SK-N-SH (cell line): ENCODE measurements around the gene DUSP16. TPM values are rescaled to one million over a fixed set of nuclear protein-coding genes. Genes with fewer than 3 reads are reported as not detected.
A peak's percentile ranks its signal among the peaks of the same experiment; 100 is the strongest.

ENCODE experiments used
- CTCF ChIA-PET: fragments of 300-600, 350-600 bp; formaldehyde crosslinking; extraction: SDS; loops from one replicate; lab custom pipeline; 2021; lab: Yijun Ruan, JAX
- POLR2A ChIA-PET: fragments of 350-600 bp; sonication (Branson Sonifier 250); formaldehyde crosslinking; extraction: SDS; loops from one replicate; lab custom pipeline; 2020; ENCODE audit warnings: antibody characterized with exemption, inconsistent platforms; lab: Yijun Ruan, JAX
- DNase-seq: peaks from one replicate; pipeline ENCODE4 v3.0.0; 2012
- H2AFZ ChIP-seq: fragments of 200-600 bp; sonication (generic); 2 replicates; pipeline ENCODE4 v1.8.1; 2016; ENCODE audit warnings: antibody characterized with exemption, mild to moderate bottlenecking, low read depth
- H3F3A ChIP-seq: fragments of 200-600 bp; sonication (generic); replicated peaks from 2 replicates; pipeline ENCODE3; 2016; ENCODE audit warnings: antibody characterized with exemption, mild to moderate bottlenecking; ENCODE audit not compliant: insufficient read depth
- H3K27ac ChIP-seq, 2 experiments: fragments of 200-500 bp in 1 of 2; fragments of 200-600 bp in 1 of 2; sonication (Bioruptor generic) in 1 of 2; sonication (generic), shearing (Covaris generic) in 1 of 2; 2 replicates each; pipeline versions ENCODE4 v1.5.1 to v1.6.1; 2014 to 2016; ENCODE audit warnings: low read depth in 2 of 2, inconsistent platforms in 1 of 2, low read length in 1 of 2, mild to moderate bottlenecking in 1 of 2, mixed read lengths in 1 of 2
- H3K27me3 ChIP-seq: fragments of 200-600 bp; sonication (generic), shearing (Covaris generic); 2 replicates; pipeline ENCODE4 v1.6.1; 2016; ENCODE audit warnings: mixed run types; ENCODE audit not compliant: insufficient read depth
- H3K36me3 ChIP-seq, 2 experiments: fragments of 200-500 bp in 1 of 2; fragments of 200-600 bp in 1 of 2; sonication (Bioruptor generic) in 1 of 2; sonication (generic) in 1 of 2; replicated peaks in 1 of 2; 2 replicates each; pipeline versions ENCODE3 to v1.5.1; 2014 to 2016; ENCODE audit warnings: low read length in 1 of 2, mild to moderate bottlenecking in 1 of 2; ENCODE audit not compliant: insufficient read depth in 2 of 2, control insufficient read depth in 1 of 2
- H3K4me1 ChIP-seq, 2 experiments: fragments of 200-500 bp in 1 of 2; fragments of 200-600 bp in 1 of 2; sonication (Bioruptor generic) in 1 of 2; sonication (generic), shearing (Covaris generic) in 1 of 2; 2 replicates each; pipeline versions ENCODE4 v1.5.1 to v1.6.1; 2014 to 2016; ENCODE audit warnings: low read depth in 1 of 2, low read length in 1 of 2, mixed run types in 1 of 2; ENCODE audit not compliant: insufficient read depth in 2 of 2, control insufficient read depth in 1 of 2
- H3K4me2 ChIP-seq: fragments of 200-600 bp; sonication (generic), shearing (Covaris generic); 2 replicates; pipeline ENCODE4 v1.6.1; 2017; ENCODE audit warnings: mixed run types
- H3K4me3 ChIP-seq, 2 experiments: fragments of 200-500 bp in 1 of 2; fragments of 200-600 bp in 1 of 2; sonication (Bioruptor generic) in 1 of 2; sonication (generic), shearing (Covaris generic) in 1 of 2; 2 replicates each; pipeline versions ENCODE4 v1.5.1 to v1.8.1; 2014 to 2016; ENCODE audit warnings: low read depth in 2 of 2, inconsistent platforms in 1 of 2, low read length in 1 of 2, mild to moderate bottlenecking in 1 of 2, mixed read lengths in 1 of 2, moderate library complexity in 1 of 2
- H3K79me2 ChIP-seq: fragments of 200-600 bp; sonication (generic); 2 replicates; pipeline ENCODE4 v1.8.1; 2017; ENCODE audit warnings: mild to moderate bottlenecking; ENCODE audit not compliant: insufficient read depth
- H3K9ac ChIP-seq: fragments of 200-600 bp; sonication (generic); 2 replicates; pipeline ENCODE4 v1.6.1; 2017; ENCODE audit warnings: mixed run types
- H3K9me2 ChIP-seq: fragments of 200-600 bp; sonication (generic); 2 replicates; pipeline ENCODE4 v1.6.1; 2017; ENCODE audit warnings: mixed run types
- H3K9me3 ChIP-seq: fragments of 200-600 bp; sonication (generic); 2 replicates; pipeline ENCODE4 v1.6.1; 2017; ENCODE audit warnings: mixed run types, mild to moderate bottlenecking, moderate library complexity
- H4K20me1 ChIP-seq: fragments of 200-600 bp; sonication (generic); 2 replicates; pipeline ENCODE4 v1.6.1; 2017; ENCODE audit warnings: mild to moderate bottlenecking, mixed run types; ENCODE audit not compliant: insufficient read depth
- CHD2 ChIP-seq: fragments of 150-350 bp; IDR thresholded peaks from 2 replicates; pipeline ENCODE4 v1.6.1; 2018; ENCODE audit warnings: low read length; ENCODE audit not compliant: partially characterized antibody
- EZH2phosphoT487 ChIP-seq: fragments of 200-600 bp; sonication (generic); IDR thresholded peaks from 2 replicates; pipeline ENCODE4 v1.6.1; 2017; ENCODE audit warnings: low read depth, mixed run types, mild to moderate bottlenecking, antibody characterized with exemption, moderate library complexity, borderline replicate concordance
- FOXJ3 ChIP-seq: sonication (generic); formaldehyde crosslinking; IDR thresholded peaks from 2 replicates; pipeline ENCODE4 v1.5.1; 2020; ENCODE audit warnings: mild to moderate bottlenecking, missing genetic modification reagents
- GABPA ChIP-seq: IDR thresholded peaks from 2 replicates; pipeline ENCODE4 v1.4.0; 2012; ENCODE audit warnings: low read depth, mild to moderate bottlenecking
- JUND ChIP-seq: IDR thresholded peaks from 2 replicates; pipeline ENCODE4 v1.4.0; 2012
- NRF1 ChIP-seq: IDR thresholded peaks from 2 replicates; pipeline ENCODE4 v1.6.1; 2012; ENCODE audit warnings: low read depth, mild to moderate bottlenecking, low read length
- RCOR1 ChIP-seq: fragments of 150-350 bp; IDR thresholded peaks from 2 replicates; pipeline ENCODE4 v1.6.1; 2017; ENCODE audit warnings: antibody characterized with exemption, low read length
- RFX5 ChIP-seq: IDR thresholded peaks from 2 replicates; pipeline ENCODE4 v1.6.1; 2012; ENCODE audit warnings: mild to moderate bottlenecking, improper control_type of control experiment, low read length
- SIN3A ChIP-seq: IDR thresholded peaks from 2 replicates; pipeline ENCODE4 v1.6.1; 2012; ENCODE audit warnings: low read depth, mild to moderate bottlenecking, low read length, moderate library complexity, borderline replicate concordance
- TAF1 ChIP-seq: IDR thresholded peaks from 2 replicates; pipeline ENCODE4 v1.6.1; 2012; ENCODE audit warnings: low read depth, mild to moderate bottlenecking, low read length, moderate library complexity, borderline replicate concordance
- TCF12 ChIP-seq: IDR thresholded peaks from 2 replicates; pipeline ENCODE4 v1.4.0; 2012
- TEAD4 ChIP-seq: IDR thresholded peaks from 2 replicates; pipeline ENCODE4 v1.4.0; 2012; ENCODE audit warnings: mild to moderate bottlenecking, borderline replicate concordance; ENCODE audit not compliant: insufficient read depth
- YY1 ChIP-seq: IDR thresholded peaks from 2 replicates; pipeline ENCODE4 v1.4.0; 2012; ENCODE audit warnings: low read depth, mild to moderate bottlenecking
- WGBS: methylation state at CpG from one replicate; pipeline ENCODE4 v1.1.6; 2017; ENCODE audit warnings: low lambda C conversion rate; 5-methylcytosine and 5-hydroxymethylcytosine counted together
- polyA plus RNA-seq, 3 experiments: library from polyadenylated mRNA; depleted of rRNA; stranded (reverse); fragments of >200 nt; gene quantifications; 2 replicates each; pipeline ENCODE4 v1.2.3, GENCODE V29; 2012
- TF ChIP-seq, protein P1 (sequence below): IDR thresholded peaks from 2 replicates; pipeline ENCODE4 v1.4.0; 2012; ENCODE audit warnings: low read depth, borderline replicate concordance
- TF ChIP-seq, protein P2 (sequence below): fragments of 150-350 bp; IDR thresholded peaks from 2 replicates; pipeline ENCODE4 v1.6.1; 2017; ENCODE audit warnings: antibody characterized with exemption, low read length, low read depth, borderline replicate concordance
- TF ChIP-seq, protein P3 (sequence below): IDR thresholded peaks from 2 replicates; pipeline ENCODE4 v1.4.0; 2012; ENCODE audit warnings: low read depth, borderline replicate concordance

DUSP16 gene
- polyA plus RNA-seq, 1 of the 3 experiments (the other 2 are of a cell fraction): 7.1 TPM

DNA sequence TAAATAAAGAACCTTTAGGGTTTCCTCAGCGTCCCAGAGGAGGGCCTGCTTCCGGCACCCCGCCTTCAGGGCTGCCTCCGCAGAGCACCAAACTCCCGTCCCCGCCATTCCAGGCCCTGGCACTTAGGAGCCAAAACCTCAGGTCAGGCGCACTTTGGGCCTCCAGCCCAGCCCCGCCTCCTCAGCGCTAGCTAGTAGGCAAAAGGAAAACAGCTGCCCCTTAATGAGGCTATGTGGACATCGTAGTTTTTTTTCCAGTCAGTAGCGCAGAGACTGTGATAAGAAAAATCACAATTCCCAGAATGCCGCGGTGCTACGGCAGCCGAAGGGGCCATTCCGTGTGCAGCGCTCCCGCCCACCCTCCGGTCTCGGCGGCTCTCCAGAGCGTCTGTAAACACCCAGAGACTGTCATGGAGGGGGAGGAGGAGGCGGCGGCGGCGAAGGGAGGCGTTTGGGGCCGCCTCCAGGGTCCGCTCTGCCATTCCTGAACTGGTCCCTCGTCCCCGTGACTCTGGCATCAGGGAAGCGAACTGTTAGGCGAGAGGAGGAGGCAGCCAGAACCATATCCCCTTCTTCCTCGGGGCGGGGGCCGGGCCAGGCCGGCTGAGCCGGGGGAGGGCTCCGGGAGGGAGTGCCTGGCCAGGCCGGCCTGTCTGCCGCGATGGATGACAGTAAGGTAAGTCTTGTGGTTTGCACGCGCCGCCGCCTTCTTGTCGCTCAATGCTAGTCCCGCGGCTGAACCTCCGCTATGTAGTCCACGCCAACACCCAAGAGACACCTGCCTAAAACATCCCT is 49.0 kb upstream of the DUSP16 start, which contains the start of gene CREBL2 (continued):
- TF ChIP-seq SIN3A: peak; percentile 84
- peak; percentile 22; the same call in 1 of the 2 replicates for TF ChIP-seq RFX5
- 0 out of 2 replicates have a peak, but pooled peaks have one; percentile 11 for TF ChIP-seq GABPA
- TF ChIP-seq, protein P1, sequence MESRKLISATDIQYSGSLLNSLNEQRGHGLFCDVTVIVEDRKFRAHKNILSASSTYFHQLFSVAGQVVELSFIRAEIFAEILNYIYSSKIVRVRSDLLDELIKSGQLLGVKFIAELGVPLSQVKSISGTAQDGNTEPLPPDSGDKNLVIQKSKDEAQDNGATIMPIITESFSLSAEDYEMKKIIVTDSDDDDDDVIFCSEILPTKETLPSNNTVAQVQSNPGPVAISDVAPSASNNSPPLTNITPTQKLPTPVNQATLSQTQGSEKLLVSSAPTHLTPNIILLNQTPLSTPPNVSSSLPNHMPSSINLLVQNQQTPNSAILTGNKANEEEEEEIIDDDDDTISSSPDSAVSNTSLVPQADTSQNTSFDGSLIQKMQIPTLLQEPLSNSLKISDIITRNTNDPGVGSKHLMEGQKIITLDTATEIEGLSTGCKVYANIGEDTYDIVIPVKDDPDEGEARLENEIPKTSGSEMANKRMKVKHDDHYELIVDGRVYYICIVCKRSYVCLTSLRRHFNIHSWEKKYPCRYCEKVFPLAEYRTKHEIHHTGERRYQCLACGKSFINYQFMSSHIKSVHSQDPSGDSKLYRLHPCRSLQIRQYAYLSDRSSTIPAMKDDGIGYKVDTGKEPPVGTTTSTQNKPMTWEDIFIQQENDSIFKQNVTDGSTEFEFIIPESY: peak; percentile 74; the same call in 1 of the 2 replicates
- peak; percentile 69; the same call in 1 of the 2 replicates for TF ChIP-seq TAF1
- TF ChIP-seq, protein P2, sequence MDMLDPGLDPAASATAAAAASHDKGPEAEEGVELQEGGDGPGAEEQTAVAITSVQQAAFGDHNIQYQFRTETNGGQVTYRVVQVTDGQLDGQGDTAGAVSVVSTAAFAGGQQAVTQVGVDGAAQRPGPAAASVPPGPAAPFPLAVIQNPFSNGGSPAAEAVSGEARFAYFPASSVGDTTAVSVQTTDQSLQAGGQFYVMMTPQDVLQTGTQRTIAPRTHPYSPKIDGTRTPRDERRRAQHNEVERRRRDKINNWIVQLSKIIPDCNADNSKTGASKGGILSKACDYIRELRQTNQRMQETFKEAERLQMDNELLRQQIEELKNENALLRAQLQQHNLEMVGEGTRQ: 0 out of 2 replicates have a peak, but pooled peaks have one; percentile 2
- TF ChIP-seq, protein P3, sequence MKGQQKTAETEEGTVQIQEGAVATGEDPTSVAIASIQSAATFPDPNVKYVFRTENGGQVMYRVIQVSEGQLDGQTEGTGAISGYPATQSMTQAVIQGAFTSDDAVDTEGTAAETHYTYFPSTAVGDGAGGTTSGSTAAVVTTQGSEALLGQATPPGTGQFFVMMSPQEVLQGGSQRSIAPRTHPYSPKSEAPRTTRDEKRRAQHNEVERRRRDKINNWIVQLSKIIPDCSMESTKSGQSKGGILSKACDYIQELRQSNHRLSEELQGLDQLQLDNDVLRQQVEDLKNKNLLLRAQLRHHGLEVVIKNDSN: 0 out of 2 replicates have a peak, but pooled peaks have one; percentile 29
- TF ChIP-seq JUND: peak; percentile 17; the same call in 1 of the 2 replicates

DNA sequence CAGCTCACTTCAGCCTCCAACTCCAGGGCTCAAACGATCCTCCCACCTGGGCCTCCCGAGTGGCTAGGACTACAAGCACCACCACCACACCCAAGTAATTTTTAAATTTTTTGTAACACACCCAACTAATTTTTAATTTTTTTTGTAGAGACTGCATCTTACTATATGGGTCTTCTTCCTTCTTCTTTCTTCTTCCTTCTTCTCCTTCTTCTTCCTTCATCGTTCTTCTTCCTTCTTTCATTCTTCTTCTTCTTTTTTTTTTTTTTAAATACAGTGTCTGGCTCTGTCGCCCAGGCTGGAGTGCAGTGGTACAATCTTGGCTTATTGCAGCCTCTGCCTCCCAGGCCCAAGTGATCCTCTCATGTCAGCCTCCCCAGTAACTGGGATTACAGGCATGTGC is 48.0 kb upstream of the DUSP16 start:
- H3K9ac ChIP-seq: peak overlapping the region; percentile 86; the same call in 1 of the 2 replicates

More for the DNA sequence above, 48.0 kb upstream of the DUSP16 start:
- ChIA-PET CTCF (interaction anchor here (0.5 to 3.3 kb wide), 2 partner anchors 45 to 86 kb away, joined by 3 to 15 read pairs; no protein-coding TSS in a partner anchor), POLR2A (no interaction called here)
- TF ChIP-seq TCF12: no peak
- TF ChIP-seq, protein P1: no peak
- TF ChIP-seq TEAD4: no peak
- no peak for TF ChIP-seq CHD2
- no peak for TF ChIP-seq YY1
- TF ChIP-seq EZH2phosphoT487: no peak
- TF ChIP-seq FOXJ3 (CRISPR knock-in tag): no peak
- no peak for TF ChIP-seq NRF1
- no peak for TF ChIP-seq SIN3A
- no peak for TF ChIP-seq RCOR1
- Histone ChIP-seq H3K9me3 (no peaks in the 10 kb centered on the region), H4K20me1 (no peaks in the 10 kb centered on the region), H3K4me2 (peak overlapping the region; percentile 82), H3K27ac (peak overlapping the region; percentile 89 to 91), H3K9me2 (no peaks in the 10 kb centered on the region), H3K36me3 (no peaks in the 10 kb centered on the region), H2AFZ (peak overlapping the region; percentile 93), H3K4me3 (peak overlapping the region in 1 of 2 experiments; percentile 75; a peak in 1 of 4 replicates), H3K79me2 (peaks cover 34% of the 10 kb centered on the region; the same call in 1 of the 2 replicates), H3K27me3 (no peaks in the 10 kb centered on the region), H3K4me1 (peaks cover 4 to 6% of the 10 kb centered on the region in 2 experiments; a peak in 2 of 4 replicates), H3F3A (peaks cover 13% of the 10 kb centered on the region)
- DNase-seq: no peak
- WGBS: 95% methylated on average over 4 of the region's 4 CpGs
